SH-SY5Y (cell line): Measurements from ENCODE around the gene PCDHGC3.

Source experiments
- GATA2 ChIP-seq: IDR thresholded peaks from 2 replicates; pipeline ENCODE4 v1.6.1; 2011; ENCODE audit warnings: mild to moderate bottlenecking, low read depth, low read length
- GATA3 ChIP-seq: IDR thresholded peaks from 2 replicates; pipeline ENCODE4 v1.6.1; 2011; ENCODE audit warnings: low read depth, mild to moderate bottlenecking, low read length, moderate library complexity

Gene PCDHGC3

DNA sequence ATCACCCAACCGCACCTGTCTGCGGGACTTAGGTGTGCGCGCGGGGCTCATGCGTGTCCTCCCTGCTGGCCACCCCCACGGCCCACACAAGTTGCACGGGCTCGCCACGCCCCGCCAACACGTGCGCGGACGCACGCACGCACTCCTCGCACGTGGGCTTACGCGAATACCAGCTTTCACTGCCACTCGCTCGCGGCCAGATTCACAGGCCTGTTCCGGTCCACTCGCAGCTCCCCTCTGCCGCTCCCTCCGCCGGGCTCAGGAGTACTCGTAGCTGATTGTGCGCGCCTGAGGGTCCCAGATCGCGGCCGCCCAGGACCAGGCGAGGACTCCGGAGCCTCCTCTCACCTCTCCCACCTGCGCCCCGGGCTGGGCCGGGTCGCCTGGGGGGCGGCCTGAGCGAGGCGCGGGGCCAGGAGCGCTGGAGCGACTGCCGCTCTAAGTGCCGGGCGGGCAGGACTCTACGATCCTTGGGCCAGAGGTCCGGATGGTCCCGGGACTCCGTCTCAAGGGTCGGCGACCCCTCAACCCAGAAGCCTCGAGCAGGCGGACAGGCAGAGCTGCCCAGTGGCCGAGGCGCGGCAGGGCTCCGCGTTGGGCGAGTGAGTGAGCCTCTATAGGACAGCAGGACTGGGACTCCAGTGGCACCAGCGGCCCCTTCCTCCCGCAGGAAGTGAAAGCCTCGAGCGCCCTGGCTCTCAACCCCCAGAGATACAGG is 16.6 kb downstream of the PCDHGC3 start:
- TF ChIP-seq GATA3 (no peak), GATA2 (no peak)

DNA sequence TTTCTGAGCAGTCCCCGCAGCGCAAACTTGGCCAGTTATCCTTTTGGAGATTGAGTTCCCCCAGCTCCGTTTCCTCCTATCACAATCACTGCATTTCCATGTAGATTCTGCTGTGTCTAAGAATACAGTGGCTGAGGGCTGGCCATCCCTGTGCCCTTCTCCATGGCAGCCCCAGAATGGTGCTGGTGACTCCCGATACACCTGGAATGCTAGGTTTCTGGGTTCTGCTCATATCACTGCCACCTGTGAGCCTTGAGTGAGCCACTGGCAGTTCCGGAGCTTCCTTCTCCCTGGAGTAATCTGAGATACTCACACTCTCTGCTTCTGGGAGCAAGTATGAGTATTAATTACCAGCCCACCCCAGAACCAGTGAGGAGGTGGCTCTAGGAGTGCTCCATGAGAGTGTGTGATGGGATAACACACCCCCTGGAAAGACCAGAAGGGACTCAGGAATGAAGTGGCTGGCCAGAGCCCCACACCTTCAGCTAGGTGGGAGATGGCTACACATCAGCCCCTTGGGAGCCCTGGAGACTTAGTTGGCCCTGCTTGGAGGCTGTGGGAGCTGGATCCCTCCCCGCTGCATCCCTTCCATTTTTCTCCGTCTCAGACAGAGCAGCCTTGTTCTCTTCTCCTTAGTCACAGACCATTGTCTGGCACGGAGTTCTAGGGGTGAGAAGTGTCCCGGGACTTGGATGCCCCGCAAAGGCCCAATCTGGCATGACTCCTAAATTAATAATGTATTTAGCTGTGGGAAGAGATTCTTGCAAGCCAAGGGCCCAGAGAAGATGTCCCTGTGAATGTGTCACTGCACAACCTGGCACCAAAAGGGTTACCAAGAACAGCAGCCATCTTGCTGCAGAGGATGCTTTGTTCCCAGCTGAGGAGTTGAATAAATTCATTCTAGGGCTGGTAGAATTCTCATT is 18.0 kb downstream of the PCDHGC3 start:
- TF ChIP-seq GATA3: no peak
- TF ChIP-seq GATA2: no peak

DNA sequence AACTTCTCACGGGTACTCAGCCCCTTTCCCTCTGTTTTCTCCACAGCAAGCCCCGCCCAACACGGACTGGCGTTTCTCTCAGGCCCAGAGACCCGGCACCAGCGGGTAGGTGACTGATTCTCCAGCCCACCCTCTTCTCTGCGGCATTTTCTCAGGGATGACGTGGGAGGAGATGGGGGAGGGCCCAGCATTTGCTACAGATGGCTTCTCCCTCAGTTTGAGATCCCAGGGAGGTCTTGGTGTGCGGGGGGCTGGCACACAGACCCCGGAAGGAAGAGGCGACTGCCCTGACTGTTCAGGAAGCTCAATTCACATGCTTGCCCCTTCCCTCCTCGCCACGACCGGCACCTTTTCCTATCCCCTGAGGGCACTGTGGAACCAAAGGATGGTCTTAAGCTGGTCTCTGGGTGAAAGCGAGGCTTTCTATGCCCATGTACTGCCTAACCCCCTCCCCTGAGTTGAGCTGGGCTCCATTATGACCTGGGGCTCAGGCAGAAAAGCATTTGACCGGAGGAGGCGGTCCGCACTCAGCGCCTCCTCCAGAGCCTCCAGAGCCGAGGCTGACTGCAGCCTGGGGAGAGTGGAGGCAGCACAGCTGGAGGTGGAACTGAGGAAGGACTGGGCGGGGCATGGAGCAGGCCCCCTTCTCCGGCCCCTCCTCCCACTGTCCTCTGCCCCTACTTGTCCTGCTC is 19.1 kb downstream of the PCDHGC3 start:
- TF ChIP-seq GATA3 (no peak), GATA2 (no peak)

DNA sequence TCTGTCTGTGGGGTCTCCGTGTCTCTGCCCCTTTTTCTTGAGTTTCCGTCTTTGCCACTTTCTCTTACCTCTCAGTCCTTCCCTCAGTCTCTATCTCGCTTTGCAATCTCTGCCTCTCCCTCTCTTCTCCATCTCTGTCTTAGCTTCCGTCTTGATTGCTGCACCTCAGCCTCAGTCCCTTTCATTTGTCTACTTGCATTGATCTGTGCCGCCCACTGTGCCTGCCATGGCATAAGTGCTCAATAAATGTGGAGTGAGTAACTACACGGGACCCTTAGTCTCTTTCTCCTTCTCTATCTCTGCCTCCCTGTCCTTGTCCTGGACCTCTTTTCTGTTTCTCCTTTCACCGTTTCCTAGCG is 19.7 kb downstream of the PCDHGC3 start:
- TF ChIP-seq GATA3 (no peak), GATA2 (peak; percentile 25; the same call in 1 of the 2 replicates)

DNA sequence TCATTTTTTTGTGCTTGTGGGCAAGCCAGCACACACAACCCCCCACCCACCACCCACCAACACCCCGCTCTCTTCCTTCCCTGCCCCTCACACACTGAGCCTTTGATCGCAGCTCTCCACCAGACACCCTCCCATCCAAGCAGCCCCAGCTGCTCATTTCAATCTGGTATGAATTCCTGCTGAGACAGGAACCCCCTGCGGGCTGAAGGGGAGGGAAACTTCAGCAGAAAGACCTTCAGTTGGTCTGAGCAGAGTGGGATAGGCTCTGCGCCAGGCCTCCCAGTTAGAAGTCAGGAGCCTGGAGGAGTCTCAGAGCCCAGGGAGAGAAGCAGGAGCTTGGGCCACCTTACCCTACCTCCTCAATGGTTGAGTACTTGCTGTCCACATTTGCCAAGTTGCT is 20.3 kb downstream of the PCDHGC3 start:
- TF ChIP-seq GATA2: no peak
- no peak for TF ChIP-seq GATA3

DNA sequence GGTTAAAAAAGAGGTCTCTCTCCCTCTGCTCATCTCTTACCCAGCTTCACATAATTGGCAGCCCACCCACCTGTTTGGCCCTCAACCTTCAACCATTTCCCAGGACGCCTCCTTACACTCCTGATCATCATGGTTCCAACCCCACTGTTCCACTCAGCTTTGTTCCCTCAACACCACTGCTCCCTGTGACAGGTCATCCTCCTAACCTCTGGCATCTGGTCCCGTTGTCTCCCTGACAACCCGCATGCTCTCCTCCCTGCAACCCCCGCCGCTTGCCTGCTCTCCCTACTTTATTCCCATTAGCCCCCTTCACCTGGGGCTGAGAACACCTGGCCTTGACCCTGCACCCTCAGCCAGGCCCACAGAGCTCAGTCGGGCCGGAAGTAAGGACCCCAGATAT is 26.0 kb downstream of the PCDHGC3 start:
- TF ChIP-seq GATA2 (no peak), GATA3 (no peak)

DNA sequence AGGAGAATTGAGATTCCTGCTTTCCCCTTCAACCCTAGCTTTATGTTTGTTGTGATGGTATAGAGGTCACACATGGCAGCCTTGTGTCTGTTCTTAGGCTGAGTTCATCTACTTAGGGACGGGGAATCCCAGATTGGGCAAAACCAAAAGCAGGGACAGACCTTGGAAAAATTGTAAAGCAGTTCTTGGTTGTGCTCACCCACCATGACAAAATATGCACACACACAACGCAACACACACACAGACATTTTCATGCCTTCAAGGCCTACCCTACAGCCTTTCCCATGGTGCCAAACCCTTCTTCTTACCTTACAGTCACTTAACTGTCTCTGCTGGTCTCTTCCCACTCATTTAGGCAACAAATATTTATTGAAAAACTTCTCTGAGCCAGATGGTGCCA is 27.9 kb downstream of the PCDHGC3 start:
- TF ChIP-seq GATA3 (no peak), GATA2 (no peak)

DNA sequence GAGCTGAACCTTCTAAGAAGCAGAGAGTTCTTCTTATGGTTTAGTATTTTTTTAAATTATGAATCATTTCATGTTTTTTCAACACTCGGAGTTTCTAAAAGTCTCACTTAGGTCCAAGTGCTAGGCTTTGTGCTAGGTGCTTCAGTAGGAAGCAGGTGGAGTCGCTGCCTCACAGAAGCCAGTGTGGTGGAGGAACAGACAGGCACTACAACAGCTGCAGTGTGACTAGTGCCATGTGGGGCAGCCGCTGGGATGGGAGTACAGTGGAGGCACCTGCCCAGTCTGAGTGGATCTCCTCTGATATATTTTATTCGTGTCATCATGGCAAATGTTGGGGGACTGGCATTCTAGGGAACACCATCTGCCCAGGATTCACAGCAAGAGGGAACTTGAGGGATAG is 28.4 kb downstream of the PCDHGC3 start:
- TF ChIP-seq GATA2: no peak
- TF ChIP-seq GATA3: no peak

DNA sequence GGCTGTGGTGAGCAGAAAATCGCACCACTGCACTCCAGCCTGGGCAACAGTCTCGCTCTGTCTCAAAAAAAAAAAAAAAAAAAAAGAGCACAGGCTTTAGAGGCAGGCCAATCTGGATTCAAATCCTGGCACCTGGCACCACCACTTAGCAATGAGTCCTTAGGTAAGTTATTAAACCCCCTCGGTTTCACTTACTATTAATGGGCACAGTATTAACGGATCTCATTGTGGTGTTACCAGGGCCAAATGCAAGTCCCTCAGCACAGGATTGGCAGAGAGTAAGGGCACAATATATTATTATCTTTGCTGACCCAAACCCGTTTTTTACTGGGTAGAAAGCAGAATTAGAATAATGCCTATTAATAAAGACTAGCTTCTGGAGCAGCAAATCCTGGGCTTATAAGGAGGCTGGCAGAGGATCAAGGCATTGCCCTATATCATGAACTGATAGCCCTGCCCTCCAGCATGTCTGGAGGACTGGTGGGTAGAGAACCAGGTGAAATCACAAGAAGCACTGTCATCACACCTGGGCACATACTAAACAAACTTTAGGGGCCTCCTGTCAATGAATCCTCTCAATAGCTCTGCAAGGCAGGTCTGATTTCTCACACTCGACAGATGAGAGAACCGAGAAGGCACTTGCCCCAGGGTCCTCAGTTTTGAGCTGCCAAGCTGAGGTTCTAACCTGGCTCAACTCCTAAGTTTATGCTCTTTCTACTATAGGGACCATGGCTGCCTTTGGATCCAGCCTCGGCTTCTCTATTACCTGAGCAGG is 30.8 kb downstream of the PCDHGC3 start:
- TF ChIP-seq GATA3 (no peak), GATA2 (no peak)

DNA sequence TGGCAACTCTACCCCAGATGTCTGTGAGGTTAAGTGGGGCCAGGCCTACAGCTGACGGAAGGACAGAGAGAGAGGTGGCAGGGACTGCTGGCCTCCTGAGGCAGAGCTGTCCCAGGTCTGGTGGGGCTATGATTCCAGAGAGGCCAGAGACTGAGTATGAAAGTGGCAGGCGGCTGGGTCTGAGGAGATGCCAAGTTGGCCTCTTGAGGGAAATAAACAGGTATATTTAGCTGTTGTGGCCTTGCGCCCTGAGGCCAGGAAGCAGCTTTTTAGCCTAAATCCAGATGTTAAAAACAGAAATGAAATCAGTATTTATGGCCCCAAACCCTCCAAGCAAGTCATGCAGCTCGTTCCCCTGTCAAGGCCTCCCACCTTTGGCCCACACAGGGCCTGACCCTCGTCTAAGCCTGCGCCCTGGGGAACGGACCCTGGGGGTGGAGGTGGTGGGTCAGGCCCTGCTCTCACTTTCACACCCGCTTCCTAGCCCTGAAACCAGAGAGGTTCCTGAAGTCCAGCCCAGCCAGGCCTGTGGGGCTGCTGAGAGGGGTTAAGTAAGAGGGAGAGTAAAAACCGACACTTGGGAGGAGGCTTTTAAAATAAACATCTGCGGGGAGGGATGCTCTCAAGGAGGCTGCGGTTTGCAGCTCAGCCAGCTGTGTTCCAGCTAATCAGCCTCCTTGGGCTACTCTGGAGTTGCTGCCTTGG is 31.8 kb downstream of the PCDHGC3 start:
- TF ChIP-seq GATA2: no peak
- no peak for TF ChIP-seq GATA3

DNA sequence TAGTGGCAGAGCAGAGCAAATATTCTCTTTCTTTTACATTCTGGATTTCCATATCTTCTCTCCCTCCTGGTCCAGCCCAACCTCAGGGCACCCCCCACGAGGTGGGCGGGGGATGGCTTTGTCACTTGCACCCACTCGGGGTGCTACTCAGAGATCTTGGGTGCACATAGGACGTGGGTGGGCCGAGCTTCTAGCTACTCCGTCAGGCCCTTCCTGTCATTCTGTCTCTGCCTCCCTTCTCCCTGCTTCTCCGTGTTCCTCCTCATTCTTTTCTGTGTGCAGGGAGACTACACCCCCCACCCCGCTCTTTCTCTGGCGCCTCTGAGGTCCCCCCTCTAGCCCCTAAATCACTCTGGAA is 32.7 kb downstream of the PCDHGC3 start:
- no peak for TF ChIP-seq GATA2
- no peak for TF ChIP-seq GATA3

DNA sequence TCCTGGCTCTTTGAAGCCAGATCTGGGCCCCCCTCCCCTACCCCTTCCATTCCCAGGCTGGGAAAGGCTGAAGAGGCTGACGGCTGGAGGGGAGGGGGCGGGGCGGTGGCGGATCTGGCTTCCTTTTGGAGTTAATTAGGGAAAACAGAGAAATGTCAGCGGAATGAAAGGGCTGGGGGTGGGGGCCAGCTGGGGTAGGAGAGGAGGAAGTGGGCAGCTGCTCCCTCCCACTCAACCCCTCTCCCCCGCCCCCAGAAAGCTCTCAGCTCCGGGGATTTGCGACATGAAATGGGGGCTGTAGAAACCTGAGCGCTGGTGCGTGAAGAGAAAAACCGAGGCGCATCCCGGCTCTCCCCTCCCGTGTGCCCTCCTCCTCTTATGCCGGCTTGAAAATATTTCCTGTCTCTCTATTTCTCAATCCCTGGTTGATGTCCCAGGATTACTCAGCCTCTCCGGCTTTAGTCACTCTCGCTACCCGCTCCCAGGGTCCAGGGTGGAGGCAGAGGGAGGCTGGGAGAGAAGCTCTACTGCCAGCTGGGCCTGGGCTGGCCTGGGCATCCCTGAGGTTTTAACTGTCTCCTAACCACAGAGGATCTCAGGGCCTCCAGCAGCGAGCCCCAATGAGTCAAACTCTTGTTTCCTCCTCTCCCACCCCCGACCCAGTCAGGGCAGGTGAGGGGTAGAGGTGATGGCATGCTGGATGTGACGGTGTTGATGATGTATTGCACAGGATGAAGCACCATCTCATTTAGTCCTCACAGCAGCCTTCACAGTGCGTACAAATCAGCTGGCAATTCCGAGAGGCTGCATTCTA is 33.2 kb downstream of the PCDHGC3 start:
- TF ChIP-seq GATA3 (no peak), GATA2 (no peak)
